Measurements from ENCODE around the gene SFXN5. TPM values are rescaled to one million over a fixed set of nuclear protein-coding genes. Genes with fewer than 3 reads are reported as not detected.
A peak's percentile ranks its signal among the peaks of the same experiment; 100 is the strongest.

SFXN5 gene
- total RNA-seq, 3 donors from 2014 or later (not counting 1 experiment from before 2014, with no cell fraction given): 15.3 to 22.3 (median 19.8) TPM

- WGBS (ENCODE audit: insufficient coverage): 4% methylated on average over 77 of the region's 77 CpGs
- Histone ChIP-seq H3K27me3 (ENCODE audit: control insufficient read depth, insufficient read depth, low read length) (peaks cover 77% of the 10 kb centered on the region), H3K36me3 (ENCODE audit: control insufficient read depth, insufficient read depth, low read length) (no peaks in the 10 kb centered on the region), H3K4me1 (ENCODE audit: control insufficient read depth, insufficient read depth, low read length) (peaks cover 49% of the 10 kb centered on the region), H3K27ac (ENCODE audit: low read length) (no peak overlapping the region), H3K9me3 (ENCODE audit: control insufficient read depth, insufficient read depth, low read length) (no peaks in the 10 kb centered on the region), H3K4me3 (ENCODE audit: low read length) (no peak overlapping the region)
- intact Hi-C loops (cut with micrococcal nuclease): no loop called here
- peak in 1 of 2 donors; percentile 46 for DNase-seq
- Mint-ChIP-seq H3K9me3 (no peaks in the 10 kb centered on the region), H3K27ac (no peak overlapping the region), H3K4me3 (peak overlapping the region; percentile 49), H3K36me3 (no peaks in the 10 kb centered on the region), H3K27me3 (ENCODE audit: low read depth in 2 of 2) (peaks cover 41 to 63% of the 10 kb centered on the region in 2 donors), H3K4me1 (peaks cover 6 to 32% of the 10 kb centered on the region in 2 donors)
- TF ChIP-seq, protein P1, sequence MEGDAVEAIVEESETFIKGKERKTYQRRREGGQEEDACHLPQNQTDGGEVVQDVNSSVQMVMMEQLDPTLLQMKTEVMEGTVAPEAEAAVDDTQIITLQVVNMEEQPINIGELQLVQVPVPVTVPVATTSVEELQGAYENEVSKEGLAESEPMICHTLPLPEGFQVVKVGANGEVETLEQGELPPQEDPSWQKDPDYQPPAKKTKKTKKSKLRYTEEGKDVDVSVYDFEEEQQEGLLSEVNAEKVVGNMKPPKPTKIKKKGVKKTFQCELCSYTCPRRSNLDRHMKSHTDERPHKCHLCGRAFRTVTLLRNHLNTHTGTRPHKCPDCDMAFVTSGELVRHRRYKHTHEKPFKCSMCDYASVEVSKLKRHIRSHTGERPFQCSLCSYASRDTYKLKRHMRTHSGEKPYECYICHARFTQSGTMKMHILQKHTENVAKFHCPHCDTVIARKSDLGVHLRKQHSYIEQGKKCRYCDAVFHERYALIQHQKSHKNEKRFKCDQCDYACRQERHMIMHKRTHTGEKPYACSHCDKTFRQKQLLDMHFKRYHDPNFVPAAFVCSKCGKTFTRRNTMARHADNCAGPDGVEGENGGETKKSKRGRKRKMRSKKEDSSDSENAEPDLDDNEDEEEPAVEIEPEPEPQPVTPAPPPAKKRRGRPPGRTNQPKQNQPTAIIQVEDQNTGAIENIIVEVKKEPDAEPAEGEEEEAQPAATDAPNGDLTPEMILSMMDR (IDR thresholded peaks at IDR 0.05): no peak
- peak in 2 of 3 donors; percentile 7 to 23 for ATAC-seq
Measured at GRCh38 chr2:72920318-72921087, 151.0 kb downstream of the SFXN5 start.

DNA sequence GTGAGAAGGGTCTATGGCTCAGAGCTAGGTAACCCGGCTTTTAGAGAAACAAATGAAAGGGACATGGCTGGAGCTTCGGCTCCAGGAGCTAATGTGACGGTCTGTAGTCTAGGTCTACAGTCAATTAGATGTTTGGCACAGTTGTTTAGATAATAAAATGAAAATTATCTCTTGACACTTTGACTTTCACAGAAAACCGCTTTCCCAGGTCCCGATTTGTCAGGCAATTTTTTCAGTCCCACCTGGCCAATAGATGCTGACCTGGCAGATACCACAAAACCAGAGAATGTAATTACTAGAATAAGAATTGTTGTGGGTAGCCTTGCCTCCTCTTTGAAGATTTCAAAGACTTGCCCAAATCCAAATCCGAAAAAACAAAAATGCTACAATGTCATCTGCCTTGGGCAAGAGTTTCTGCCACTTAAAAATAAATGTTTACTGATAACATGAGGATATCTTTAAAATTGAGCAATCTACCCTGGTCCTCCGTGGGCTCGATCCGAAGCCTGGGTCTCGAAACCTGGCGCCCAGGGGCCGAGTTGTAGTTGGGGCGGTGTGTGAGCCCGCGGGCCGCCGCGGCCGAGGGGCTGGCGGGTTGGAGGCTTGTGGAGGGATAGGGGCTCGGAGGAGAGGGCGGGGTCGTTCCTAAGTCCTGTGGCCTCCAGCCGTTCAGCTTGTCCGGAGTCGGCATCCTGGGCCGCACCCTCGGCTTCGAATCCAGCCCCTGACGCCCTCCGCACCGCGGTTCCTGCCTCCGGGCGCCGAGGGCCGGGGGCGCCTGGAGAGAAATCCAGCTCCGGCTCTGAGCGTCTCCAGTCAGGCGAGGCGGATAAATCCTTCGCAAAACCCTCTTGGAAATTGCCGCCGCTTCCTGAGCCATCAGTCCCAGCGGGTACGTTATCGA is 151.8 kb downstream of the SFXN5 start:
- Mint-ChIP-seq H3K4me3 (peak overlapping the region; percentile 70), H3K27me3 (ENCODE audit: low read depth in 2 of 2) (peaks cover 50 to 64% of the 10 kb centered on the region in 2 donors), H3K9me3 (no peaks in the 10 kb centered on the region), H3K4me1 (peaks cover 6 to 39% of the 10 kb centered on the region in 2 donors), H3K27ac (no peak overlapping the region), H3K36me3 (no peaks in the 10 kb centered on the region)
- H3K4me3 ChIP-seq (ENCODE audit: low read length): no peak overlapping the region
- H3K9me3 ChIP-seq (ENCODE audit: control insufficient read depth, insufficient read depth, low read length): no peaks in the 10 kb centered on the region
- DNase-seq: no peak
- peaks cover 79% of the 10 kb centered on the region for H3K27me3 ChIP-seq (ENCODE audit: control insufficient read depth, insufficient read depth, low read length)
- H3K36me3 ChIP-seq (ENCODE audit: control insufficient read depth, insufficient read depth, low read length): no peaks in the 10 kb centered on the region
- WGBS (ENCODE audit: insufficient coverage): 11% methylated on average over 46 of the region's 48 CpGs
- no peak overlapping the region for H3K27ac ChIP-seq (ENCODE audit: low read length)
- no peak for ATAC-seq
- intact Hi-C loops (cut with micrococcal nuclease): no loop called here
- H3K4me1 ChIP-seq (ENCODE audit: control insufficient read depth, insufficient read depth, low read length): peaks cover 56% of the 10 kb centered on the region
- TF ChIP-seq, protein P1 (IDR thresholded peaks at IDR 0.05): no peak

GRCh38 chr2:72917877-72918553 is 153.5 kb downstream of the SFXN5 start:
- 2% methylated on average over 89 of the region's 89 CpGs for WGBS (ENCODE audit: insufficient coverage)
- Mint-ChIP-seq H3K36me3 (no peaks in the 10 kb centered on the region), H3K4me1 (peaks cover 6 to 47% of the 10 kb centered on the region in 2 donors), H3K4me3 (peak overlapping the region; percentile 79), H3K27me3 (ENCODE audit: low read depth in 2 of 2) (peaks cover 54 to 70% of the 10 kb centered on the region in 2 donors), H3K27ac (no peak overlapping the region), H3K9me3 (no peaks in the 10 kb centered on the region)
- intact Hi-C loops (cut with micrococcal nuclease): no loop called here
- Histone ChIP-seq H3K27me3 (ENCODE audit: control insufficient read depth, insufficient read depth, low read length) (peaks cover 81% of the 10 kb centered on the region), H3K4me3 (ENCODE audit: low read length) (no peak overlapping the region), H3K4me1 (ENCODE audit: control insufficient read depth, insufficient read depth, low read length) (peaks cover 46% of the 10 kb centered on the region), H3K36me3 (ENCODE audit: control insufficient read depth, insufficient read depth, low read length) (no peaks in the 10 kb centered on the region), H3K27ac (ENCODE audit: low read length) (no peak overlapping the region), H3K9me3 (ENCODE audit: control insufficient read depth, insufficient read depth, low read length) (no peaks in the 10 kb centered on the region)
- DNase-seq: peak in 1 of 2 donors; percentile 35
- ATAC-seq: peak in 2 of 3 donors; percentile 10 to 16
- TF ChIP-seq, protein P1 (IDR thresholded peaks at IDR 0.05): no peak
